ENCODE measurements around the gene GSE1.

GSE1 gene

DNA sequence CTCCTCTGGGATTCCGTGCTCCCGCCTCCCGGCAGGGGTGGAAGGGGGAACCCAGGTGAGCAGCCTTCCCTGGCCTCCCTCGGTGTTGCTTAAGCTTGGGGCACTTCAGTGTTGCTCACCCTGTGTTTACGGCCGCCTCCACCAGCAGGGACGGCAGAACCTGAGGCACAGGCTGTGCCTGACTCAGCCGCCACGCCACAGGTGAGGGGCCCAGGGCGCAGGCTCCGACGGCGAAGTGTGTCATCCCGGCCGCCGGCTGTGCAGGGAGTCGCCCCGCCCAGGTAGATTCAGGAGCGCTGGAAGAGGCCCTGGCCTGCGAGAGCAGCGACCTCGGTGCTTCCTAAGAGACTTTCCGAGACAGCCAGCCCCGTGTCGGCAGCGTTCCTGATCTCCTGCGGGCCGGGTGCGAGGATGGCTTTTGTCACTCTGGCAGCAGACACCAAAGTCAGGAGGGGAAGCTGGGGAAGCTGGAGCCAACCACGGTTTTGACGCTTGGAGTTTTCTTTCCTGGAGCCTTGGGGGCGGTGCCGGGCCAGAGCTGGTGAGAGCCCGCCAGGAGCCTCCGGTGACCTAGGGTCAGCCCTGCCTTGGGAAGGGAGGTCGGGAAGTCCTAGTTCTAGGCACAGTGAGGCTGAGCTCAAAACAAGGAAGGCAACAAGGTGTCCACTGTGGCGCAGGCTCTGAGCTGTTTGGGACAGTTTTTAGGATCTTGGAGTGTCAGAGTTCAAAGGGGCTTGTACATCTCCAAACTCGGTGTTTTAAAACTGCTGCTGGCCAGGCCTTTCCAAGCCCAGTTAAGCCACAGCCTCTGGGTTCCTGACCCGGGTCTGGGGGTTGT, 2.1 kb downstream of the GSE1 start:
- H3K4me3 ChIP-seq (ENCODE audit: low read depth, low read length): peak overlapping the region; percentile 79

DNA sequence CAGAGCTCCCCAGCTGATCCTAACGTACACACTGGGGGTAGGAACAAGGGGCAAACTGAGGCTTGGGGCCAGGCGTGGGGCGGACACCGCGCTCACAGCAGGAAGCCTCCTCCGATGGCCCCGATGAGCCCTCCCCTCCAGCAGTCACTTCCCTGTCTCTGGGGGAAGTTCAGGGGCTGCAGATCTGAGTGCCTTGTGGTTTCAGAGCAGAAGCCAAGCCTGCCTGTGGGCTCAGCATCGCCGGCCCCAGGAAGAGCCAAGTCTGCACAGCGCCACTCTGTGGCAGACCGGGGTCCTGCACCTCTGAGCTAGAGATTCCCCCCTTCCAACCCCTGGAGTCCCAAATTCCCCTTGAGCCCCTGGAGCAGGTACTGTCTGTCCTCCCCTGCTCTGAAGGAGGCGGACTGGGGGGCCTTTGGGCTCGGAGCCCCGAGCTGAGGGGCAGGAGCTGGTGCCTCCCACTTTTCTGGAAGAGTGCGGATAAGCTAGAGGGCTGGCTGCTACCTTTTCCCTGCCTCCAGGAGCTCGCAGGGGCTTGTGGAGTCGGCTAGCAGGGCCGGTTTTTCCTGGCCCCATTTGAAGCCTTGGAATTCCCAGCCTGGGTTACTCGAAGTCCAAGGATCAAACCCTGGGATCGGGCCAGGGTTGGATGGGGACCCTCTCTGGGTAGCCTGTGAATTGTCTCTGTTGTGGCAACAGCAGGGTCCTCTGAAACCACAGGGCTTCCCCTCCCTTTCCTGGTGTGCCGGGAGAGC, 2.9 kb downstream of the GSE1 start:
- TF ChIP-seq, protein P1, sequence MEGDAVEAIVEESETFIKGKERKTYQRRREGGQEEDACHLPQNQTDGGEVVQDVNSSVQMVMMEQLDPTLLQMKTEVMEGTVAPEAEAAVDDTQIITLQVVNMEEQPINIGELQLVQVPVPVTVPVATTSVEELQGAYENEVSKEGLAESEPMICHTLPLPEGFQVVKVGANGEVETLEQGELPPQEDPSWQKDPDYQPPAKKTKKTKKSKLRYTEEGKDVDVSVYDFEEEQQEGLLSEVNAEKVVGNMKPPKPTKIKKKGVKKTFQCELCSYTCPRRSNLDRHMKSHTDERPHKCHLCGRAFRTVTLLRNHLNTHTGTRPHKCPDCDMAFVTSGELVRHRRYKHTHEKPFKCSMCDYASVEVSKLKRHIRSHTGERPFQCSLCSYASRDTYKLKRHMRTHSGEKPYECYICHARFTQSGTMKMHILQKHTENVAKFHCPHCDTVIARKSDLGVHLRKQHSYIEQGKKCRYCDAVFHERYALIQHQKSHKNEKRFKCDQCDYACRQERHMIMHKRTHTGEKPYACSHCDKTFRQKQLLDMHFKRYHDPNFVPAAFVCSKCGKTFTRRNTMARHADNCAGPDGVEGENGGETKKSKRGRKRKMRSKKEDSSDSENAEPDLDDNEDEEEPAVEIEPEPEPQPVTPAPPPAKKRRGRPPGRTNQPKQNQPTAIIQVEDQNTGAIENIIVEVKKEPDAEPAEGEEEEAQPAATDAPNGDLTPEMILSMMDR (IDR thresholded peaks at IDR 0.05; ENCODE audit: control insufficient read depth, extremely low read depth, insufficient read depth): peak; percentile 69
- no peak for DNase-seq (ENCODE audit: low read depth)
- peak overlapping the region; percentile 79 for H3K4me3 ChIP-seq (ENCODE audit: low read depth, low read length)

More for the DNA sequence above, 2.1 kb downstream of the GSE1 start:
- TF ChIP-seq, protein P1 (IDR thresholded peaks at IDR 0.05; ENCODE audit: control insufficient read depth, extremely low read depth, insufficient read depth): no peak
- DNase-seq (ENCODE audit: low read depth): no peak

DNA sequence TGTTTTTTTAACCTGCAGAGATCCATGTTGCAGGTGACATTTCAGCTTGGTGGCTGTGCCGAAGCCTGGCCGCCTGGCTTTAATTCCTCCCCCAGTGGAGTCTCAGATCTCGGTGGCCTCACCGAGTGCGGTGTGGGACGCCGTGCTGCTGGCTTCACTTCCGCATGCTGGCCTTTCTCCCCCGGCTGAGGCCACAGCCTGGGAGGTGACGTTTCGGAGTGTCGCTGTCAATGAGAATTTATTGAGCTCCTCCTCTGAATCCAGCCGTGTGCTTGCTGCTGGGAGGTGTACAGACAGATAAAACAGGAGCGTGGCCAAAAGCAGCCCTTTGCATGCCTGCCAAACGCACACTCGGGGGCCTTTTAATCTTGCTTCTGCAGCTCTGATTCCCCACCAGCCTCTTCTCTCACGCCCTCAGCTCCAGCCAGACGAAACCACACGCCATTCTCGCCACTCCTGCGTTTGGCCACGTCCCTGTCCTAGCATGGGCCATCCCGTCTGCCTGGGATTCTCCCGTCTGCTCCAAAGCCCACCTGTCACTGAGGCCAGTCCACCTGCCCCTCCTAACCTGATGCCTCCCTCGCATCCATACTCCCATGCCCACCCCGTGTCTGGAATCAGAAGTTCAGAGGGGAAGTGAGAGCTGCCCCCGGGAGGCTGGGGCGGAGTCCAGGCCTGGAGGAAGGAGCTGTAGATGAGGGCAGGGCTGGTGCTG, 3.6 kb downstream of the GSE1 start:
- TF ChIP-seq, protein P1 (IDR thresholded peaks at IDR 0.05; ENCODE audit: control insufficient read depth, extremely low read depth, insufficient read depth): no peak
- H3K4me3 ChIP-seq (ENCODE audit: low read depth, low read length): peak overlapping the region; percentile 79
- no peak for DNase-seq (ENCODE audit: low read depth)

DNA sequence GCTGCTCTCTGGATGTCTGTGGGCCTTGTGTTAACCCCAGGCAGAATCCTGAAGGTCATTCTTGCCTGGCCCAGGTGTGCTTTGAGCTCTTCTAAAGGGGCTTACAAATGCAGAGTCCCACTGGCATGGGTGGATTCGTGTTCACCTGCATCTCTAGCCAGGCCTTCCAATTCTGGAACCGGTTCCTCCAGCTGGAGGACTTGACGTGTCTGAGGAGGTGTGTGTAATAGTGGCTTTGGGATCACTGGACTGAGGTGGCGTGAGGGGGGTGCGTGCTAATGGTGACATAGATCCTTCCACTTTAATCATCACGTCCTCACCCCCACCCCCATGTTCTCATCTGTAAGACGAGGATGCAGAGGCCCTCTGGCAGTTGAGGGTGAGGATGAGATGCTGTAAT, 4.8 kb downstream of the GSE1 start:
- no peak for DNase-seq (ENCODE audit: low read depth)
- TF ChIP-seq, protein P1 (IDR thresholded peaks at IDR 0.05; ENCODE audit: control insufficient read depth, extremely low read depth, insufficient read depth): no peak
- H3K4me3 ChIP-seq (ENCODE audit: low read depth, low read length): no peak overlapping the region

DNA sequence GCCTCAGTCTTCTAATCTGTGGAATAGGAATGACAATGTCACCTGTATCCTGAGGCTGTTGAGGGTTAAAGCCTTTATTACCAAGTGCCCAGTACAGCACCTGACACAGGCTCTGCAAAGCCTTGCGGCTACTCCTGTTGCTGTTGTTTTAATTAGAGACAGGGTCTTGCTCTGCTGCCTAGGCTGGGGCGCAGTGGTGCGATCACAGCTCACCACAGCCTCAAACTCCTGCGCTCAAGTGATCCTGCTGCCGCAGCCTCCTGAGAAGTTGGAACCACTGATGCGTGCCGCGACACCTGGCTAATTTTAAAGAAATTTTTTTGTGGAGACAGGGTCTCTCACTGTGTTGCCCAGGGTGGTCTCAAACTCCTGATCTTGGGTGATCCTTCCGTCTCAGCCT, 5.4 kb downstream of the GSE1 start:
- DNase-seq (ENCODE audit: low read depth): no peak
- no peak overlapping the region for H3K4me3 ChIP-seq (ENCODE audit: low read depth, low read length)
- TF ChIP-seq, protein P1 (IDR thresholded peaks at IDR 0.05; ENCODE audit: control insufficient read depth, extremely low read depth, insufficient read depth): no peak

DNA sequence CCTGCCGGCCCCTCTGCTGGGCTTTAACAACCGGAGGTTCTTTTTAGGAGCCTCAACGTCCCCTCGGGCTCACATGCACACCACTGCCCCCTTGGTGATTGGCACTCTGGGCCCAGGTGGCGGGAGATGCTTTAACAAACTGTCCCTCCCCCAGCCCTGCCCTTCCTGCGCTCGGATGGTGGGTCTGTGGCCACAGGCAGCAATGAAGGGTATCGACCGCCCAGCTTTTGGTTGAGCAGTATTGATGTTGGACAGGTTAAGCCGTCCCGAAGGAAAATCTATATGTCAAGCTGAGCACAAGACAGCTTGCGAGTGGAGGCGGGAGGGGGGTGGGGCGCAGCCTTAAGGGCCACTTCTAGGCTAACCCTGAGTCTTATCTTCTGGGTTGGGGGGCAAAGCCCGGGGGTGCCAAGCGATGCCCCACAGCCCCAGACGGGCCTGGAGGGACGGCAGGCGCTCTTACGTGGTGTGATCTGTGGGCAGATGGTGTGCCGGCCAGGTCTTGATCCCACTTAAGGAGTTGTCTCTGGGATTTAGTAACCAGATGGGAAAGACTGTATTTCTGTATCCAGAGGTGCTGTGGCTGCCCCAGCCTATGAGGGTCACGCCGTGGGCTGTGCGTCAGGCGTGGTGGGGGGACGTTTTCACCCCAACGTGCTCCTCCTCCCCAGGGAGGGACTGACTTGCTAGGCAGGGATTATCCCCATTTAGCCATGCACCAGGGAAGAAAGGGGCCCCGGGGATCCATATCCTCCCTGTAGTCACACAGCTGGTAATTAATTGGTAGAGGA, 6.2 kb downstream of the GSE1 start:
- no peak overlapping the region for H3K4me3 ChIP-seq (ENCODE audit: low read depth, low read length)
- TF ChIP-seq, protein P1 (IDR thresholded peaks at IDR 0.05; ENCODE audit: control insufficient read depth, extremely low read depth, insufficient read depth): no peak
- DNase-seq (ENCODE audit: low read depth): no peak

Measured in LNCaP clone FGC (cell line).